H1 (cell line): ENCODE data around the gene ACAP1. TPM values are rescaled to one million over a fixed set of nuclear protein-coding genes. Genes with fewer than 3 reads are reported as not detected.
"Not testable (repeated sequence)": the region's sequence is repeated elsewhere in the genome, so short reads cannot be mapped to it uniquely, and the experiment has no call there.

Source experiments
- CTCF ChIA-PET: fragments of 300-600 bp; sonication (Branson Sonifier 250); formaldehyde crosslinking; loops from one replicate; lab custom pipeline; 2021; ENCODE audit not compliant: partially characterized antibody; lab: Charles Lee
- POLR2A ChIA-PET: fragments of 300-600 bp; sonication (Branson Sonifier 250); formaldehyde crosslinking; loops from one replicate; lab custom pipeline; 2021; ENCODE audit warnings: inconsistent platforms; ENCODE audit not compliant: partially characterized antibody; lab: Charles Lee
- DNase-seq, 2 experiments: peaks; one replicate each; pipeline versions ENCODE4 v3.0.0 to v3.0.0-alpha.2; 2010 to 2022; ENCODE audit warnings: low spot score in 2 of 2, low read depth in 1 of 2, mixed read lengths in 1 of 2
- FAIRE-seq: peaks from 2 replicates; lab custom pipeline; 2011; peaks lifted over from hg19 to GRCh38; lab: Jason Lieb, UNC
- H2AFZ ChIP-seq: 2 replicates; pipeline ENCODE4 v1.8.1; 2012; ENCODE audit warnings: low read length, inconsistent platforms
- H2AK5ac ChIP-seq: 2 replicates; pipeline ENCODE4 v1.6.1; 2013; ENCODE audit warnings: low read depth, low read length
- H2BK120ac ChIP-seq: replicated peaks from 2 replicates; pipeline ENCODE3; 2013; ENCODE audit warnings: low read depth, low read length, inconsistent platforms
- H2BK12ac ChIP-seq: 2 replicates; pipeline ENCODE4 v1.6.1; 2013; ENCODE audit warnings: low read depth, low read length
- H2BK15ac ChIP-seq: 2 replicates; pipeline ENCODE4 v1.6.1; 2013; ENCODE audit warnings: low read length
- H2BK20ac ChIP-seq: 2 replicates; pipeline ENCODE4 v1.6.1; 2013; ENCODE audit warnings: low read length
- H2BK5ac ChIP-seq: 2 replicates; pipeline ENCODE4 v1.6.1; 2013; ENCODE audit warnings: low read depth, low read length
- H3K14ac ChIP-seq: 2 replicates; pipeline ENCODE4 v1.6.1; 2013; ENCODE audit warnings: inconsistent platforms; ENCODE audit not compliant: insufficient read length
- H3K18ac ChIP-seq: 2 replicates; pipeline ENCODE4 v1.6.1; 2013; ENCODE audit warnings: low read length; ENCODE audit errors: extremely low read depth
- H3K23ac ChIP-seq: 2 replicates; pipeline ENCODE4 v1.6.1; 2013; ENCODE audit warnings: inconsistent platforms; ENCODE audit not compliant: insufficient read length
- H3K23me2 ChIP-seq: 2 replicates; pipeline ENCODE4 v1.6.1; 2013; ENCODE audit warnings: low read depth, low read length
- H3K27ac ChIP-seq: 2 replicates; pipeline ENCODE4 v1.6.1; 2011; ENCODE audit warnings: low read depth, low read length, inconsistent platforms
- H3K27me3 ChIP-seq, 4 experiments: replicated peaks in 1 of 4; 1 replicate in 1 of 4; 2 replicates in 3 of 4; pipeline versions ENCODE4 v1.6.1 to v1.8.1; 2011 to 2013; ENCODE audit warnings: low read length in 3 of 4, mild to moderate bottlenecking in 3 of 4, inconsistent platforms in 2 of 4, mixed read lengths in 2 of 4, moderate library complexity in 1 of 4; ENCODE audit not compliant: control insufficient read depth in 3 of 4, insufficient read depth in 3 of 4; ENCODE audit errors: extremely low read depth in 1 of 4
- H3K36me3 ChIP-seq, 4 experiments: 2 replicates each; pipeline versions ENCODE4 v1.6.1 to v1.8.1; 2011 to 2013; ENCODE audit warnings: mild to moderate bottlenecking in 4 of 4, low read length in 3 of 4, moderate library complexity in 2 of 4, control low read depth in 1 of 4, inconsistent platforms in 1 of 4; ENCODE audit not compliant: insufficient read depth in 4 of 4, control insufficient read depth in 2 of 4
- H3K4ac ChIP-seq: replicated peaks from 2 replicates; pipeline ENCODE3; 2013; ENCODE audit warnings: low read length, low read depth, mixed read lengths, inconsistent platforms; ENCODE audit not compliant: insufficient read length
- H3K4me1 ChIP-seq, 4 experiments: replicated peaks in 1 of 4; 1 replicate in 1 of 4; 2 replicates in 3 of 4; pipeline versions ENCODE4 v1.6.1 to v1.8.1; 2011 to 2013; ENCODE audit warnings: low read length in 3 of 4, inconsistent platforms in 2 of 4, mixed read lengths in 1 of 4; ENCODE audit not compliant: insufficient read depth in 4 of 4, control insufficient read depth in 3 of 4
- H3K4me2 ChIP-seq, 2 experiments: 2 replicates each; pipeline versions ENCODE4 v1.6.1 to v1.8.1; 2011 to 2013; ENCODE audit warnings: low read depth in 2 of 2, low read length in 2 of 2, control low read depth in 1 of 2, inconsistent platforms in 1 of 2, mild to moderate bottlenecking in 1 of 2; ENCODE audit not compliant: insufficient read depth in 1 of 2
- H3K4me3 ChIP-seq, 4 experiments: fragments of 200-600, 300-600 bp in 1 of 4; sonication (generic), shearing (Covaris generic), sonication (Bioruptor Twin) in 1 of 4; 2 replicates each; pipeline versions ENCODE4 v1.5.1 to v1.8.1; 2011 to 2016; ENCODE audit warnings: low read length in 4 of 4, low read depth in 3 of 4, control low read depth in 2 of 4, inconsistent platforms in 2 of 4, mild to moderate bottlenecking in 2 of 4, mixed read lengths in 1 of 4, moderate library complexity in 1 of 4; ENCODE audit not compliant: insufficient read depth in 2 of 4; ENCODE audit errors: extremely low read depth in 1 of 4
- H3K56ac ChIP-seq: replicated peaks from 2 replicates; pipeline ENCODE3; 2013; ENCODE audit warnings: low read depth, mild to moderate bottlenecking, mixed read lengths, low read length, inconsistent platforms; ENCODE audit not compliant: insufficient read length
- H3K79me1 ChIP-seq: 2 replicates; pipeline ENCODE4 v1.6.1; 2013; ENCODE audit warnings: low read depth, low read length, control low read depth
- H3K79me2 ChIP-seq, 2 experiments: 2 replicates each; pipeline versions ENCODE4 v1.6.1 to v1.8.1; 2012 to 2013; ENCODE audit warnings: low read length in 2 of 2, mild to moderate bottlenecking in 2 of 2, inconsistent platforms in 1 of 2; ENCODE audit not compliant: insufficient read depth in 2 of 2, control insufficient read depth in 1 of 2
- H3K9ac ChIP-seq, 4 experiments: replicated peaks in 1 of 4; 1 replicate in 1 of 4; 2 replicates in 3 of 4; pipeline versions ENCODE4 v1.6.1 to v1.8.1; 2011 to 2013; ENCODE audit warnings: low read depth in 3 of 4, low read length in 3 of 4, control low read depth in 2 of 4, mild to moderate bottlenecking in 2 of 4, moderate library complexity in 2 of 4, inconsistent platforms in 1 of 4; ENCODE audit errors: extremely low read depth in 1 of 4
- H3K9me3 ChIP-seq, 2 experiments: 2 replicates each; pipeline versions ENCODE4 v1.6.1 to v1.8.1; 2012 to 2013; ENCODE audit warnings: mild to moderate bottlenecking in 2 of 2, moderate library complexity in 2 of 2, control low read depth in 1 of 2, inconsistent platforms in 1 of 2, low read depth in 1 of 2, low read length in 1 of 2, mixed read lengths in 1 of 2; ENCODE audit not compliant: insufficient read depth in 2 of 2
- H4K20me1 ChIP-seq, 2 experiments: replicated peaks in 1 of 2; 2 replicates each; pipeline versions ENCODE3 to v1.8.1; 2011 to 2013; ENCODE audit warnings: inconsistent platforms in 2 of 2, low read length in 2 of 2, mild to moderate bottlenecking in 1 of 2; ENCODE audit not compliant: insufficient read depth in 2 of 2, control insufficient read depth in 1 of 2
- H4K5ac ChIP-seq: 2 replicates; pipeline ENCODE4 v1.6.1; 2013; ENCODE audit warnings: low read length, low read depth, mixed read lengths, inconsistent platforms; ENCODE audit not compliant: insufficient read length
- H4K8ac ChIP-seq: 2 replicates; pipeline ENCODE4 v1.8.0; 2013; ENCODE audit warnings: mild to moderate bottlenecking, moderate library complexity, low read length, inconsistent platforms; ENCODE audit not compliant: insufficient read depth; ENCODE audit errors: extremely low read depth
- H4K91ac ChIP-seq: replicated peaks from 2 replicates; pipeline ENCODE3; 2013; ENCODE audit warnings: low read length, mixed read lengths, inconsistent platforms; ENCODE audit not compliant: insufficient read length
- TAF1 ChIP-seq: IDR thresholded peaks from 2 replicates; pipeline ENCODE4 v1.6.1; 2011; ENCODE audit warnings: mild to moderate bottlenecking, low read depth, low read length
- WGBS, 2 experiments: shearing (Covaris generic) in 1 of 2; methylation state at CpG; one replicate each; pipeline versions ENCODE4 v1.1.6 to v1.1.7; 2013 to 2015; ENCODE audit warnings: low lambda C conversion rate in 2 of 2, mixed read lengths in 2 of 2, inconsistent platforms in 1 of 2, low coverage in 1 of 2, missing lambda C conversion rate in 1 of 2; ENCODE audit not compliant: insufficient replicate concordance in 2 of 2, insufficient coverage in 1 of 2, insufficient read length in 1 of 2; ENCODE audit errors: extremely low coverage in 1 of 2, missing lambda C conversion rate in 1 of 2; 5-methylcytosine and 5-hydroxymethylcytosine counted together
- polyA plus RNA-seq, 7 experiments: library from polyadenylated mRNA; depleted of rRNA in 3 of 7; stranded (reverse) in 5 of 7; unstranded in 2 of 7; fragments of >200 nt in 5 of 7; fragments of 200-250 nt in 2 of 7; gene quantifications; 1 replicate in 5 of 7; 2 replicates in 1 of 7; 4 replicates in 1 of 7; pipeline versions ENCODE4 v1.2.1 to v1.2.3, GENCODE V29; 2011 to 2013; ENCODE audit warnings: missing spikeins in 2 of 7, mixed read lengths in 2 of 7
- total RNA-seq: library from RNA; stranded (reverse); fragmentation: NEBNext Ultra II Directional; extraction: Animal tissue kit (Norgen Biotek cat#: 25700); gene quantifications from 2 replicates; pipeline ENCODE4 v1.2.1, GENCODE V29; 2021

ACAP1 gene
- total and polyA plus RNA-seq, 2 of the 8 experiments (the other 6 are each of a cell fraction or from before 2014, with no cell fraction given): 11.9 to 45.1 TPM

- no peak for TF ChIP-seq TAF1
- TF ChIP-seq, all 59 proteins: peak for 0
These were observed 4.2 kb upstream of the ACAP1 start (continued) for GRCh38 chr17:7332111-7332510.

DNA sequence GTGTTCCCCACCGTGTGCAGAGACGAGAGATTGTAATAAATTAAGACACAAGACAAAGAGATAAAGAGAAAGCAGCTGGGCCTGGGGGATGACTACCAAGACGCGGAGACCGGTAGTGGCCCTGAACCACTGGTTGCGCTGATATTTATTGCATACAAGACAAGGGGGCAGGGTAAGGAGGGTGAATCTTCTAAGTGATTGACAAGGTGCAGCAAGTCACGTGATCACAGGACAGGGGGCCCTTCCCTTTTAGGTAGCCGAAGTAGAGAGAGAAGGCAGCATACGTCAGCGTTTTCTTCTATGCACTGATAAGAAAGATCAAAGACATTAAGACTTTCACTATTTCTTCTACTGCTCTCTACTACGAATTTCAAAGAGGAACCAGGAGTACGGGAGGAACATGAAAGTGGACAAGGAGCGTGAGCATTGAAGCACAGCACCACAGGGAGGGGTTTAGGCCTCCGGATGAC is 3.7 kb upstream of the ACAP1 start:
- H3K4me2 ChIP-seq, H3K23me2 ChIP-seq, H3K14ac ChIP-seq, H3K56ac ChIP-seq, FAIRE-seq, H3K9me3 ChIP-seq, H4K91ac ChIP-seq, H3K27ac ChIP-seq, H3K18ac ChIP-seq, H3K4ac ChIP-seq, H3K27me3 ChIP-seq, DNase-seq, H4K5ac ChIP-seq, H3K4me3 ChIP-seq, H3K9ac ChIP-seq, H3K79me1 ChIP-seq, H2BK15ac ChIP-seq, H4K20me1 ChIP-seq, H2AFZ ChIP-seq, H4K8ac ChIP-seq, H2BK20ac ChIP-seq, H3K36me3 ChIP-seq, H2BK120ac ChIP-seq, H2BK5ac ChIP-seq, H2AK5ac ChIP-seq, H3K23ac ChIP-seq: not testable (repeated sequence)
- WGBS, 2 experiments: 95% methylated on average over 14 of the region's 14 CpGs; no CpG with 5 or more reads in 1 of the 2 experiments
- H2BK12ac ChIP-seq: 0 out of 2 replicates have a peak overlapping the region, but pooled peaks have one; percentile 39
- H3K79me2 ChIP-seq: peaks cover 0 to 11% of the 10 kb centered on the region in 2 experiments; a peak in 2 of 4 replicates
- CTCF ChIA-PET: interaction anchor here (0.6 to 6.0 kb wide), 3 partner anchors 15 to 201 kb away, joined by 3 to 82 read pairs (median 5); no protein-coding TSS in a partner anchor
- peaks cover 3 to 31% (median 19%) of the 10 kb centered on the region in 4 experiments for H3K4me1 ChIP-seq
- POLR2A ChIA-PET: interaction anchor here (1.2 to 13.4 kb wide), 4 partner anchors 15 to 256 kb away, joined by 3 to 223 read pairs (median 4); partner anchors contain the start of gene GPS2
